DND-41 (cell line): ENCODE data around the gene KLHL28.

Source experiments
- ATAC-seq: fragments of 200-7000 bp; cut with Tn5 transposase; 3 replicates; pipeline ENCODE4 v1.9.1; 2021; ENCODE audit warnings: low read depth; ENCODE audit not compliant: insufficient read depth
- DNase-seq: peaks from one replicate; pipeline ENCODE4 v3.0.0-alpha.2; 2020
- H2AFZ ChIP-seq: 2 replicates; pipeline ENCODE4 v1.6.0; 2012; ENCODE audit warnings: low read depth, low read length
- H3K27ac ChIP-seq: 2 replicates; pipeline ENCODE4 v1.5.1; 2012; ENCODE audit warnings: low read length, inconsistent platforms
- H3K27me3 ChIP-seq: fragments of 200-600 bp; sonication (generic); 2 replicates; pipeline ENCODE4 v1.6.0; 2012; ENCODE audit warnings: low read length, mild to moderate bottlenecking, inconsistent platforms; ENCODE audit not compliant: insufficient read depth, poor library complexity
- H3K36me3 ChIP-seq: 2 replicates; pipeline ENCODE4 v1.5.1; 2012; ENCODE audit warnings: low read length, inconsistent platforms; ENCODE audit not compliant: insufficient read depth
- H3K4me1 ChIP-seq: 2 replicates; pipeline ENCODE4 v1.5.1; 2012; ENCODE audit warnings: mild to moderate bottlenecking, low read length; ENCODE audit not compliant: insufficient read depth
- H3K4me2 ChIP-seq: 2 replicates; pipeline ENCODE4 v1.6.0; 2012; ENCODE audit warnings: mild to moderate bottlenecking, moderate library complexity, low read length, inconsistent platforms; ENCODE audit not compliant: insufficient read depth
- H3K4me3 ChIP-seq, 2 experiments: fragments of 200-600 bp in 1 of 2; shearing (Covaris generic) in 1 of 2; 2 replicates each; pipeline ENCODE4 v1.5.1; 2012 to 2016; ENCODE audit warnings: inconsistent platforms in 2 of 2, low read length in 2 of 2, mild to moderate bottlenecking in 2 of 2, low read depth in 1 of 2, moderate library complexity in 1 of 2
- H3K79me2 ChIP-seq: 2 replicates; pipeline ENCODE4 v1.6.0; 2012; ENCODE audit warnings: low read length, inconsistent platforms; ENCODE audit not compliant: insufficient read depth
- H3K9ac ChIP-seq: 2 replicates; pipeline ENCODE4 v1.6.0; 2012; ENCODE audit warnings: low read depth, mild to moderate bottlenecking, inconsistent platforms, low read length, moderate library complexity
- H3K9me3 ChIP-seq: 2 replicates; pipeline ENCODE4 v1.5.1; 2012; ENCODE audit warnings: low read length, moderate library complexity, mild to moderate bottlenecking, inconsistent platforms; ENCODE audit not compliant: insufficient read depth, severe bottlenecking
- H4K20me1 ChIP-seq: 2 replicates; pipeline ENCODE4 v1.6.0; 2012; ENCODE audit warnings: low read length; ENCODE audit not compliant: insufficient read depth
- EZH2 ChIP-seq: IDR thresholded peaks from 3 replicates; pipeline ENCODE4 v1.6.1; 2012; ENCODE audit warnings: borderline replicate concordance, low read depth, mild to moderate bottlenecking, moderate library complexity, low read length, inconsistent platforms; ENCODE audit not compliant: severe bottlenecking
- TF ChIP-seq, protein P1 (sequence below): IDR thresholded peaks from 2 replicates; pipeline ENCODE4 v1.5.1; 2012; ENCODE audit warnings: borderline replicate concordance, low read length, moderate library complexity, mild to moderate bottlenecking; ENCODE audit not compliant: poor library complexity, severe bottlenecking; ENCODE audit errors: extremely low read depth

Gene KLHL28

GRCh38 chr14:44979740-44980356 lies 18.1 kb upstream of the KLHL28 start:
- Histone ChIP-seq H3K9me3 (no peaks in the 10 kb centered on the region), H3K4me2 (no peak overlapping the region), H3K36me3 (no peaks in the 10 kb centered on the region), H2AFZ (no peak overlapping the region), H3K4me1 (no peaks in the 10 kb centered on the region), H3K4me3 (no peak overlapping the region), H3K27me3 (no peaks in the 10 kb centered on the region), H3K27ac (no peak overlapping the region), H3K9ac (no peak overlapping the region), H3K79me2 (peaks cover 88% of the 10 kb centered on the region), H4K20me1 (peaks cover 8% of the 10 kb centered on the region)
- ATAC-seq (no peak), DNase-seq (no peak)
- TF ChIP-seq, protein P1, sequence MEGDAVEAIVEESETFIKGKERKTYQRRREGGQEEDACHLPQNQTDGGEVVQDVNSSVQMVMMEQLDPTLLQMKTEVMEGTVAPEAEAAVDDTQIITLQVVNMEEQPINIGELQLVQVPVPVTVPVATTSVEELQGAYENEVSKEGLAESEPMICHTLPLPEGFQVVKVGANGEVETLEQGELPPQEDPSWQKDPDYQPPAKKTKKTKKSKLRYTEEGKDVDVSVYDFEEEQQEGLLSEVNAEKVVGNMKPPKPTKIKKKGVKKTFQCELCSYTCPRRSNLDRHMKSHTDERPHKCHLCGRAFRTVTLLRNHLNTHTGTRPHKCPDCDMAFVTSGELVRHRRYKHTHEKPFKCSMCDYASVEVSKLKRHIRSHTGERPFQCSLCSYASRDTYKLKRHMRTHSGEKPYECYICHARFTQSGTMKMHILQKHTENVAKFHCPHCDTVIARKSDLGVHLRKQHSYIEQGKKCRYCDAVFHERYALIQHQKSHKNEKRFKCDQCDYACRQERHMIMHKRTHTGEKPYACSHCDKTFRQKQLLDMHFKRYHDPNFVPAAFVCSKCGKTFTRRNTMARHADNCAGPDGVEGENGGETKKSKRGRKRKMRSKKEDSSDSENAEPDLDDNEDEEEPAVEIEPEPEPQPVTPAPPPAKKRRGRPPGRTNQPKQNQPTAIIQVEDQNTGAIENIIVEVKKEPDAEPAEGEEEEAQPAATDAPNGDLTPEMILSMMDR: no peak
- TF ChIP-seq EZH2: no peak

GRCh38 chr14:44979273-44979672 lies 17.5 kb upstream of the KLHL28 start:
- ATAC-seq (no peak), DNase-seq (no peak)
- Histone ChIP-seq H2AFZ (no peak overlapping the region), H3K27ac (no peak overlapping the region), H4K20me1 (peaks cover 8% of the 10 kb centered on the region), H3K36me3 (no peaks in the 10 kb centered on the region), H3K4me1 (no peaks in the 10 kb centered on the region), H3K4me3 (no peak overlapping the region), H3K27me3 (no peaks in the 10 kb centered on the region), H3K79me2 (peaks cover 89% of the 10 kb centered on the region), H3K4me2 (no peak overlapping the region), H3K9ac (no peak overlapping the region), H3K9me3 (no peaks in the 10 kb centered on the region)
- no peak for TF ChIP-seq EZH2
- TF ChIP-seq, protein P1: no peak

DNA sequence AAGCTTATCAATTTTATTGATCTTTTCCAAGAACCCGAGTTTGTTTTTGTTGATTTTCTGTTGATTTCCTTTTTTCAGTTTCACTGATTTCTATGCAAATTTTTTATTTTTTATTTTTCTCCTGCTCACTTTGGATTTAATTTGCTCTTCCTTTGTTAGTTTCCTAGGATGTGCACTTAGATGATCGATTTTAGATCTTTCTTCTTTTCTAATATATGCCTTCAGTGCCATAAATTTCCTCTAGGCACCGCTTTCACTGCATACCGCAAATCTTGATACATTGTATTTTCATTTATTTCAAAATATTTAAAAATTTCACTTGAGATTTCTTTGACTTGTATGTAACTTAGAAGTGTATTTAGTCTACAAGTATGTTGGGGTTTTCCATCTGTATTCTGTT lies 9.7 kb upstream of the KLHL28 start:
- H2AFZ ChIP-seq: no peak overlapping the region
- DNase-seq (no peak), ATAC-seq (no peak)
- H4K20me1 ChIP-seq: peaks cover 8% of the 10 kb centered on the region; the same call in 1 of the 2 replicates
- H3K36me3 ChIP-seq: peaks cover 7% of the 10 kb centered on the region; the same call in 1 of the 2 replicates
- peaks cover 98% of the 10 kb centered on the region for H3K79me2 ChIP-seq
- H3K27me3 ChIP-seq: no peaks in the 10 kb centered on the region
- H3K9me3 ChIP-seq: no peaks in the 10 kb centered on the region
- no peak for TF ChIP-seq EZH2
- TF ChIP-seq, protein P1: no peak
- no peak overlapping the region for H3K9ac ChIP-seq
- H3K4me1 ChIP-seq: peaks cover 41% of the 10 kb centered on the region
- peak overlapping the region; percentile 17; the same call in 1 of the 2 replicates for H3K4me2 ChIP-seq
- no peak overlapping the region for H3K4me3 ChIP-seq
- H3K27ac ChIP-seq: no peak overlapping the region
